Measurements from ENCODE around the gene ARFGAP1.
"Not testable (repeated sequence)": the region's sequence is repeated elsewhere in the genome, so short reads cannot be mapped to it uniquely, and the experiment has no call there.

ARFGAP1 gene

GRCh38 chr20:63241272-63241671, 31.3 kb upstream of the ARFGAP1 start:
- no peak for DNase-seq

- DNase-seq = no peak
Observed at GRCh38 chr20:63242736-63243135, 29.9 kb upstream of the ARFGAP1 start.

DNA sequence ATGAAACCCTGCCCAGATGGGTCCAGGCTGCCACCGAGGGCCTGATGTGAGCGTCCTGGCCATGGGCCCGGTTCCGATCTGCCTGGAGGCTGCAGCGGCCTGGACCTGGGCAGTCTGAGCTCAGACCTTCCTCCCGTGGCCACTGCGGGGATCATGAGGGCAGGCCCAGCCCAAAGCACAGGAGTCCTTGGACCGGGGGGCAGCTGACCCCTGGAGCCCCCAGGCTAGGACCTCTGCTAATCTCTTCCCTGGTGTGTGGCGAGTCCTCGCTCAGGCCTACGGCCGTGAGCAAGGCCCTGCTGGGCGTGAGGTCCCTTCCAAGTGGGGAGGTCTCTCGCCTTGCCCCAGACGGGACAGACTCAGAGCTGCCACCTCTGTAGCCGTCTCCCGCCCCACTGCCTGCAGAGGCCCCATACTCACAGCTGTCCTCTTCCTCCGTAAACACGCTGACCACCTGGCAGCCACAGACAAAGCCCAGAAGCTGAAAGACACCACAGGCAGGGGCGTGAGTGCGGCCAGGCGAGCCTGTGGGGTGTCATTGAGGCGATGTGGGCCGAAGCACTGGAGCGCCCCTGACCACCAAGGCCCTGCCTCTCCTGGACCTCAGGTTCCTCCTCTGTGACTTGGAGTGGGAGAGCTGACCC, 28.9 kb upstream of the ARFGAP1 start:
- no peak for DNase-seq

GRCh38 chr20:63244468-63244867, 28.1 kb upstream of the ARFGAP1 start:
- DNase-seq = no peak

DNA sequence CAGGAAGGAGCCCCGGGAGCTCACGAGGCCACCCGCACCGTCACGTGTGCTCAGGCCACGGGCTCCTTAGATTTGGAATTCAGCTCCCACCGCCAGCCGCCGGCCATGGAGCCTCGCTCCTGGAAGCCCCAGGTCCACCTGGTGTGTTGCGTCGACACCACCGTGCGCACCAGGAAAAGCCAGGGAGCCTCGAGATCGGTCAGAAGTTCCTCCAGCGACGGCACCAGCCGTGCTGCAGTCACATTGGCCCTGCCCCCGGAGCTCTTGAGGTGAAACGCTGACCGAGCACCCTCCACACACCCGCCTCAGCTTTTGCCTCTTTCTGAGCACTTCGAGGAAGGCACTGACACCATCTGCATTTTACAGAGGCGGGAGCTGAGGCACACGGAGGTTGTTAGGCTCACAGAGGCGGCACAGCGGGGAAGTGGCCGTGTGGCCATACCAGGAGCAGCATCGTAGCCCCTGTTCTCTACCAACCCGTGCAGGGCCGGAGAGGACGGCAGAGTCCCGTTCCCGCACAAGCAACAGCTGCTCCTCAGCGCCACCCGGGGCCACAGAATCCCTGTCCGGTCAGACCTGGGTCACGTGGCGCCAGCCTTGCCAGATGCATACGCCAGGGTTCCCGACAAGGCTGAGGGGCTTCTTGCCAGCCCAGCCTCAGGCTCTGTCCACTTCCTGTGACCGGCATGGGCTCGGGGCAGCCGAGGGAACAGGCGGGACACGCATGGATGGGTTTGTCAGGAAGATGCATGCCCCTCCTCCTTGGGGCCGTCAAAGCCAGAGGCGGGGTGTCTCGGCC, 25.9 kb upstream of the ARFGAP1 start:
- no peak for DNase-seq

DNA sequence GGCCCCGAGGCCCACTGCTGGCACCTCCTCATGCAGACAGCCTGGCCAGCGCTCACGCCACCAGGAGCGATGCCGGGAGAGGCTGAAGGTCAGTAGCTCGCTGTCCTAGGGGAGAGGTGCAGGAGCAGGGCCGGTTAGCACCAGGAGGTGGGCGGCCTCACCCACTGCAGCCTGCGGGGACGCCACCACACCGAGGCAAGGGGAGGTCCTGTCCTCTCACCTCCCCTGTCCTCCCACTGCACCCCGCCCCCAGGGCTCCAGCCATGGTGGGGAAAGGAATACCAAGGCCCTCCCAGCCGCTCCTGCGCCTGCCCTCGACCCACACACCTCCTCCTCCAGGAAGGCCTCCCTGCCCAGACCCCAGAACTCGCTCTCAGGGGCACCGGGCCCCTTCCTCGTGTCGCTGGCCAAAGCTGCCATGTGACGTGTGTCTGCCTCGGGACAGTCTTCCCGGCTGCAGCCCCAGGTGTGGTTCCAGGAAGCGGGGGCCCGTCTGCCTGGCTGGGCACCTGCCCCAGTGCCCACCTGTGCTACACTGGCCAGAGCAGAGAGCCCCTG, 24.9 kb upstream of the ARFGAP1 start:
- DNase-seq = no peak

GRCh38 chr20:63248835-63249591, 23.6 kb upstream of the ARFGAP1 start:
- no peak for DNase-seq

- no peak for DNase-seq
Observed at GRCh38 chr20:63249891-63250290, 22.7 kb upstream of the ARFGAP1 start.

DNA sequence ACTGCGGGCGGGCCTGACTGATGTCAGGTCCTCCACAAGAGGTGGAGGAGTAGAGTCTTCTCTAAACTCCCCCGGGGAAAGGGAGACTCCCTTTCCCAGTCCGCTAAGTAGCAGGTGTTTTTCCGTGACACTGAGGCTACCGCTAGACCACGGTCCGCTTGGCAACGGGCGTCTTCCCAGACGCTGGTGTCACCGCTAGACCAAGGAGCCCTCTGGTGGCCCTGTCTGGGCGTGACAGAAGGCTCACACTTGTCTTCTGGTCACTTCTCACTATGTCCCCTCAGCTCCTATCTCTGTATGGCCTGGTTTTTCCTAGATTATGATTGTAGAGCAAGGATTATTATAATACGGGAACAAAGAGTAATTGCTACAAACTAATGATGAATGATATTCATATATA, 21.3 kb upstream of the ARFGAP1 start:
- not testable (repeated sequence) for DNase-seq

DNA sequence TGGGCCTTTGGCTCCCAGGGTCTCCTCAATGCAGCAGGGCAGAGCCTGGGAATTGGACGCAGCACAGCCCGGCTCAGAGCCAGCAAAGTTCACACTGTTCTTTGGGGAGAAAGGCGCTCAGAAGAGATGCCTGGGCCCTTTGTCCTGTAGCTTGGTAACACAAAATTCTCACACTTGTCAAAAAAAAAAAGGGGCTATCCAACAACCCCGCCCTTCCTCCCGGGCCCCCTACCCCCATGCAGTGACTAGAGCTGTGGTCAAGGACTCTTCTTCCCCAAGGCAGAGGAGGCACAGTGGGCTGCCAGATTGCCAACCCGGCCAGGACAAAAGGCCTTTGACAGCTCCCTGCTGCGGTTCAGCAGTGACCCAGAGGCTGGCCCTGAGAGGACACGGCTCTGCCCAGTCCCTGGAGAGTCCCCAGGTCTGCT, 20.3 kb upstream of the ARFGAP1 start:
- no peak for DNase-seq

- no peak for DNase-seq
Observed at GRCh38 chr20:63253065-63253437, 19.6 kb upstream of the ARFGAP1 start.

DNA sequence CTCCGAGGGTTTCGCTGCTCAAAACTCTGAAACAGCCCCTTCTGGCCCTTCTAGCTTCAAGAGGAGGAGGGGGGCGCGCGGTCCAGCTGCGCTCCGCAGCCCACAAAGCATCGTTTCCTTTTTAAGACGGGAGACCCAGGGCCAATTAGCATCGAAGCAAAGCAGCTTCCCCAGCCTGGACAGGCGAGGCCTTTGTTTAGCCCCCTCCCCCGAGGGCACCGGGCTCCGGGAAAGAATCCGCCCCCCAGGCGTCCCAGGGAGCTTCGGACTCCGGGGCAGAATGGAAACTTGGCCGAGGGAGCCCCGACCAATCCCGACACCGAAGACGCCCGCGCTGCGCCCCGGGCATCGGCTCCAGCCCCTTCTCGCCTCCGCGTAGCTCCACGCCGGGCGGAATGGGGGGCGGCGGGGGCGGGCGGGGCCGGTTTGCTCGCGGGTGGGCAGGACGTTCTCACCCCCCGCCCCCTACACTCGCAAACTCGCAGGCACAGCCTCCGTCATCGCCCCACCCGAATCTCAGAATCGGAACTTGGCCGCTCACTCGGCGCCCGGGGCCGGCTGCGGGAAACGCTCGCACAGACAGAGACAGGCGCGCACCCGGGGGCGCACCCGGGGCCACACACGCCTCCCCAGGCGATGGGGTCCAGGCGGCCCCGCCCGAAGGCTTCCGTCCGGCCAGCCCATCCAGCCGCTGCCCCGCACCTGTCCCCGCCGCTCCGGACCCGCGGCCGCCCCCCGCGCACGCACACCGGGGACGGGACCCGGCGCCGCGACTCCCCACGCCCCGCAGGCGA, 19.0 kb upstream of the ARFGAP1 start:
- DNase-seq = no peak

- no peak for DNase-seq
Observed at GRCh38 chr20:63254232-63254605, 18.4 kb upstream of the ARFGAP1 start, which contains the start of gene NKAIN4. TSS of gene NKAIN4 (minus strand) at chr20:63254463. CDS start at chr20:63254450, 13 bp downstream.

GRCh38 chr20:63254606-63255384, 17.8 kb upstream of the ARFGAP1 start:
- DNase-seq = no peak

GRCh38 chr20:63255931-63256704, 16.5 kb upstream of the ARFGAP1 start:
- no peak for DNase-seq

DNA sequence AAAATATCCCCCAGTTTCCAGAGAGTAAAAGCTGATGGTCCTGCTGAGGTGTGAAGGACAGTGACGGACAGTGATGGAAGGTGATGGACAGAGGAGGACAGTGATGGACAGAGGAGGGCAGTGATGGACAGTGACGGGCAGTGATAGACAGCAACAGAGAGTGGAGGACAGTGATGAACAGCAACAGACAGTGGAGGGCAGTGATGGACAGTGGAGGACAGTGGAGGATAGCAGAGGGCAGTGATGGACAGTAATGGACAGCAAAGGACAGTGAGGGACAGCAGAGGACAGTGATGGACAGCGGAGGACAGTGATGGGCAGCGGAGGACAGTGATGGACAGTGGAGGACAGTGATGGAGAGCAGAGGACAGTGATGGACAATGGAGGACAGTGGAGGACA, 15.7 kb upstream of the ARFGAP1 start:
- no peak for DNase-seq

GRCh38 chr20:63257629-63258028, 15.0 kb upstream of the ARFGAP1 start:
- no peak for DNase-seq

GRCh38 chr20:63258781-63259180, 13.8 kb upstream of the ARFGAP1 start:
- no peak for DNase-seq

DNA sequence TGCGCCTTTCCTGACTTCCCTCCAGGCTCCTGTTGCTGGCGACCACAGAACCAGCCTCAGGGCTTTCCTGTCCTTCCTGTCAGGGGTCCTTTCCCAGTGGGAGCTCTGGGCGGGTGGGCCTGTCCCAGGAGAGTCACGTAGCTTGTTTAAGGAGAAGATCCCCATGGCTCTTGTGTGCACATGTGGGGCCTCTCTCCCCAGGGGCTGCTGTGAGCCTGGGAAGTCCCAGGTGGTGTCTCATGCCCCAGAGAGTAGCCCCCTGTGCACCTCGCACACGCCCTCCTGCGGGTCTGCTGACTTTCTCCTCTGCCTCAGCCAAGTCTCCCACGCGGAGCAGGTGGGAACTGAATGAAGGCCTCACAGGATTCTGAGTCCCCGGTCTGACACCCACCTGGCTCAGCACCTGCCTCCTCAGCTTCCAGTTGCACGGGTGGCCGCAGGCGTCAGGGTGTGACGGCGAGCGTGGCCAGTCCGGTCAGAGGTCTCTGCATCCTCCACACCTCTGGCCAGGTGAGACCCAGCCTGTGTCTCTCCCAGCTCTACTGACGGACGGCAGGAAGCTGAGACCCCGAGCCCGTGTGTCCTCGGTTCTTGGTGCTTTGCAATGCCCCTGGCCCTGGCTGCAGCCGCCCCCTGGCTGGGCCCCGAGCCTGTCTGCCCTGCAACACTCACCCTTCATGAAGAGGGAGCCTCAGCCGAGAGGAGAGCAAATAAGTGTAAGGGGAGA, 12.7 kb upstream of the ARFGAP1 start:
- DNase-seq = no peak

- no peak for DNase-seq
Observed at GRCh38 chr20:63260521-63260920, 12.1 kb upstream of the ARFGAP1 start.
